ENCODE data around the gene NAGA.

Gene NAGA

GRCh38 chr22:42084874-42085273 lies 14.3 kb upstream of the NAGA start:
- Histone ChIP-seq H4K8ac (ENCODE audit: low read depth, low read length) (no peak overlapping the region), H3K79me1 (ENCODE audit: low read length) (no peaks in the 10 kb centered on the region), H3K79me2 (ENCODE audit: control insufficient read depth, insufficient read depth, low read length, poor library complexity) (peaks cover 2% of the 10 kb centered on the region), H3K14ac (ENCODE audit: low read length) (no peak overlapping the region), H3K27me3 (ENCODE audit: insufficient read depth, low read length) (no peaks in the 10 kb centered on the region), H2AK5ac (ENCODE audit: low read length) (no peak overlapping the region), H4K91ac (ENCODE audit: low read depth, low read length) (no peak overlapping the region), H2BK120ac (ENCODE audit: insufficient read depth, low read length, poor library complexity) (no peak overlapping the region), H3K4ac (ENCODE audit: low read depth, low read length) (no peak overlapping the region), H2BK5ac (ENCODE audit: low read depth, low read length, poor library complexity) (no peak overlapping the region), H3K4me3 (ENCODE audit: low read depth, low read length) (no peak overlapping the region), H3K9me3 (ENCODE audit: insufficient read depth, low read depth, low read length) (no peaks in the 10 kb centered on the region), H4K12ac (ENCODE audit: low read depth, low read length) (no peak overlapping the region), H2BK12ac (ENCODE audit: low read length) (no peak overlapping the region), H3K18ac (ENCODE audit: low read length) (no peak overlapping the region), H3K36me3 (ENCODE audit: control insufficient read depth in 1 of 2, insufficient read depth in 2 of 2, low read length in 2 of 2) (peaks cover 10 to 29% of the 10 kb centered on the region in 2 experiments), H3K4me1 (ENCODE audit: control insufficient read depth in 1 of 2, insufficient read depth in 2 of 2, low read length in 2 of 2) (peaks cover 2 to 4% of the 10 kb centered on the region in 2 experiments), H3K27ac (ENCODE audit: low read depth, low read length) (no peak overlapping the region), H3K23ac (ENCODE audit: low read length) (no peak overlapping the region), H3K9ac (ENCODE audit: low read length) (no peak overlapping the region), H2AFZ (ENCODE audit: insufficient read depth, low read length, poor library complexity) (no peak overlapping the region), H3K4me2 (ENCODE audit: low read length) (no peak overlapping the region)
- no peak for DNase-seq
- no CpG with 5 or more reads among the region's 8 CpGs for WGBS (ENCODE audit: extremely low coverage, insufficient coverage, insufficient read length)

GRCh38 chr22:42083119-42083518 lies 12.5 kb upstream of the NAGA start:
- H3K18ac ChIP-seq (ENCODE audit: low read length): no peak overlapping the region
- no CpG with 5 or more reads among the region's 4 CpGs for WGBS (ENCODE audit: extremely low coverage, insufficient coverage, insufficient read length)
- no peak overlapping the region for H2BK12ac ChIP-seq (ENCODE audit: low read length)

GRCh38 chr22:42080287-42080686 lies 9.7 kb upstream of the NAGA start:
- Histone ChIP-seq H3K4ac (ENCODE audit: low read depth, low read length) (no peak overlapping the region), H3K79me2 (ENCODE audit: control insufficient read depth, insufficient read depth, low read length, poor library complexity) (peaks cover 4% of the 10 kb centered on the region), H3K18ac (ENCODE audit: low read length) (no peak overlapping the region), H4K12ac (ENCODE audit: low read depth, low read length) (no peak overlapping the region), H3K79me1 (ENCODE audit: low read length) (peaks cover 8% of the 10 kb centered on the region), H3K4me1 (ENCODE audit: control insufficient read depth in 1 of 2, insufficient read depth in 2 of 2, low read length in 2 of 2) (peaks cover 8 to 10% of the 10 kb centered on the region in 2 experiments), H4K8ac (ENCODE audit: low read depth, low read length) (no peak overlapping the region), H3K4me3 (ENCODE audit: low read depth, low read length) (peak overlapping the region; percentile 94), H3K23ac (ENCODE audit: low read length) (no peak overlapping the region), H4K91ac (ENCODE audit: low read depth, low read length) (no peak overlapping the region), H2BK12ac (ENCODE audit: low read length) (no peak overlapping the region), H3K9ac (ENCODE audit: low read length) (no peak overlapping the region), H2BK5ac (ENCODE audit: low read depth, low read length, poor library complexity) (no peak overlapping the region), H3K4me2 (ENCODE audit: low read length) (peak overlapping the region; percentile 77), H2AK5ac (ENCODE audit: low read length) (no peak overlapping the region), H2BK120ac (ENCODE audit: insufficient read depth, low read length, poor library complexity) (no peak overlapping the region), H3K36me3 (ENCODE audit: control insufficient read depth in 1 of 2, insufficient read depth in 2 of 2, low read length in 2 of 2) (peaks cover 9 to 14% of the 10 kb centered on the region in 2 experiments), H3K14ac (ENCODE audit: low read length) (no peak overlapping the region), H3K27ac (ENCODE audit: low read depth, low read length) (no peak overlapping the region), H3K27me3 (ENCODE audit: insufficient read depth, low read length) (no peaks in the 10 kb centered on the region), H3K9me3 (ENCODE audit: insufficient read depth, low read depth, low read length) (no peaks in the 10 kb centered on the region), H2AFZ (ENCODE audit: insufficient read depth, low read length, poor library complexity) (no peak overlapping the region)
- peak; percentile 20 to 60 for DNase-seq
- WGBS (ENCODE audit: extremely low coverage, insufficient coverage, insufficient read length): no CpG with 5 or more reads among the region's 14 CpGs

More at GRCh38 chr22:42083119-42083518, 12.5 kb upstream of the NAGA start:
- H3K27ac ChIP-seq (ENCODE audit: low read depth, low read length): no peak overlapping the region
- peaks cover 9 to 29% of the 10 kb centered on the region in 2 experiments for H3K36me3 ChIP-seq (ENCODE audit: control insufficient read depth in 1 of 2, insufficient read depth in 2 of 2, low read length in 2 of 2)
- H3K14ac ChIP-seq (ENCODE audit: low read length): no peak overlapping the region
- H2AK5ac ChIP-seq (ENCODE audit: low read length): no peak overlapping the region
- H4K12ac ChIP-seq (ENCODE audit: low read depth, low read length): no peak overlapping the region
- no peak overlapping the region for H2BK120ac ChIP-seq (ENCODE audit: insufficient read depth, low read length, poor library complexity)
- no peak overlapping the region for H3K23ac ChIP-seq (ENCODE audit: low read length)
- no peaks in the 10 kb centered on the region for H3K9me3 ChIP-seq (ENCODE audit: insufficient read depth, low read depth, low read length)
- H3K79me1 ChIP-seq (ENCODE audit: low read length): peaks cover 8% of the 10 kb centered on the region
- no peak overlapping the region for H3K9ac ChIP-seq (ENCODE audit: low read length)
- H3K4me3 ChIP-seq (ENCODE audit: low read depth, low read length): no peak overlapping the region
- no peak overlapping the region for H4K8ac ChIP-seq (ENCODE audit: low read depth, low read length)
- H3K4me2 ChIP-seq (ENCODE audit: low read length): no peak overlapping the region
- peaks cover 4% of the 10 kb centered on the region for H3K79me2 ChIP-seq (ENCODE audit: control insufficient read depth, insufficient read depth, low read length, poor library complexity)
- DNase-seq: no peak
- H2AFZ ChIP-seq (ENCODE audit: insufficient read depth, low read length, poor library complexity): no peak overlapping the region
- H2BK5ac ChIP-seq (ENCODE audit: low read depth, low read length, poor library complexity): no peak overlapping the region
- no peak overlapping the region for H3K4ac ChIP-seq (ENCODE audit: low read depth, low read length)
- H3K27me3 ChIP-seq (ENCODE audit: insufficient read depth, low read length): no peaks in the 10 kb centered on the region
- H4K91ac ChIP-seq (ENCODE audit: low read depth, low read length): no peak overlapping the region
- peaks cover 8 to 10% of the 10 kb centered on the region in 2 experiments for H3K4me1 ChIP-seq (ENCODE audit: control insufficient read depth in 1 of 2, insufficient read depth in 2 of 2, low read length in 2 of 2)

- H3K9ac ChIP-seq (ENCODE audit: low read length): peak within 1 kb of the TSS; percentile 91
- H3K4me1 ChIP-seq (ENCODE audit: control insufficient read depth in 1 of 2, insufficient read depth in 2 of 2, low read length in 2 of 2): peaks cover 8 to 10% of the 10 kb centered on the region in 2 experiments
- H3K4me3 ChIP-seq (ENCODE audit: low read depth, low read length): peak within 1 kb of the TSS; percentile 94
- peak; percentile 99 to 100 for DNase-seq
- H2AFZ ChIP-seq (ENCODE audit: insufficient read depth, low read length, poor library complexity): peak within 1 kb of the TSS; percentile 95
- H3K36me3 ChIP-seq (ENCODE audit: control insufficient read depth in 1 of 2, insufficient read depth in 2 of 2, low read length in 2 of 2): peaks cover 5 to 10% of the 10 kb centered on the region in 2 experiments
- H4K12ac ChIP-seq (ENCODE audit: low read depth, low read length): peak within 1 kb of the TSS; percentile 97
- peak within 1 kb of the TSS; percentile 93 for H3K14ac ChIP-seq (ENCODE audit: low read length)
- peak within 1 kb of the TSS; percentile 97 for H4K91ac ChIP-seq (ENCODE audit: low read depth, low read length)
- H3K4ac ChIP-seq (ENCODE audit: low read depth, low read length): peak within 1 kb of the TSS; percentile 87
- H3K79me1 ChIP-seq (ENCODE audit: low read length): peaks cover 8% of the 10 kb centered on the region
- peak within 1 kb of the TSS; percentile 90 for H3K18ac ChIP-seq (ENCODE audit: low read length)
- H3K9me3 ChIP-seq (ENCODE audit: insufficient read depth, low read depth, low read length): no peaks in the 10 kb centered on the region
- peak within 1 kb of the TSS; percentile 97 for H4K8ac ChIP-seq (ENCODE audit: low read depth, low read length)
- H2AK5ac ChIP-seq (ENCODE audit: low read length): peak within 1 kb of the TSS; percentile 98
- peak within 1 kb of the TSS; percentile 92 for H2BK120ac ChIP-seq (ENCODE audit: insufficient read depth, low read length, poor library complexity)
- peak within 1 kb of the TSS; percentile 77 for H3K4me2 ChIP-seq (ENCODE audit: low read length)
- no CpG with 5 or more reads among the region's 71 CpGs for WGBS (ENCODE audit: extremely low coverage, insufficient coverage, insufficient read length)
- H2BK12ac ChIP-seq (ENCODE audit: low read length): peak within 1 kb of the TSS; percentile 37
- no peaks in the 10 kb centered on the region for H3K27me3 ChIP-seq (ENCODE audit: insufficient read depth, low read length)
- peak within 1 kb of the TSS; percentile 78 for H2BK5ac ChIP-seq (ENCODE audit: low read depth, low read length, poor library complexity)
- peak within 1 kb of the TSS; percentile 86 for H3K27ac ChIP-seq (ENCODE audit: low read depth, low read length)
- peaks cover 4% of the 10 kb centered on the region for H3K79me2 ChIP-seq (ENCODE audit: control insufficient read depth, insufficient read depth, low read length, poor library complexity)
- no peak within 1 kb of the TSS for H3K23ac ChIP-seq (ENCODE audit: low read length)
Measured at GRCh38 chr22:42079319-42080251, 9.0 kb upstream of the NAGA start, which contains the start of gene SMDT1. Gene SMDT1, plus strand, starts transcription at chr22:42079700. Its CDS starts 69 bp downstream, at chr22:42079769.
